ENCODE measurements around the gene NDUFS4. TPM values are rescaled to one million over a fixed set of nuclear protein-coding genes. Genes with fewer than 3 reads are reported as not detected.
A peak's percentile ranks its signal among the peaks of the same experiment; 100 is the strongest.

NDUFS4 gene
- total RNA-seq, 4 donors from 2014 or later, result 30.4 to 99.7 (median 80.8) TPM

DNA sequence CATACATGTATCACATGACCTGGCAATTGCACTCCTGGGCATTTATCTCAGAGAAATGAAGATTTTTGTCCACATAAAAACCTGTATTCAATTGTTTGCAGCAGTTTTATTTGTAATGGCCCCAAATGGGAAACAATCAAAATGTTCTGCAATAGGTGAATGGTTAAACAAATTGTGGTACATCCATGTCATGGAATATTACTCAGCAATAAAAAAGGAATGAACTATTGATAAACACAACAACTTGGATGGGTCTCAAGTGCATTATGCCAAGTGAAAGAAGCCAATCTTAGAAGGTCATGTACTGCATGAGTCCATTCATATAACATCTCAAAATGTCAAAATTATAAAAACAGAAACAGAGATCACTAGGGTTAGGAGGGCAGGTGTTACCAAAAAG lies 1.5 kb upstream of the NDUFS4 start:
- Histone ChIP-seq H3K4me1 (peaks cover 4 to 28% (median 9%) of the 10 kb centered on the region in 4 donors), H3K27ac (no peak overlapping the region), H3K9me3 (no peaks in the 10 kb centered on the region), H3K27me3 (peaks cover 20% of the 10 kb centered on the region), H3K36me3 (no peaks in the 10 kb centered on the region), H3K4me3 (no peak overlapping the region)
- TF ChIP-seq EP300 (IDR thresholded peaks at IDR 0.05; ENCODE audit: low read depth) (no peak), POLR2A (IDR thresholded peaks at IDR 0.05) (no peak), POLR2AphosphoS5 (IDR thresholded peaks at IDR 0.05) (no peak)
- TF ChIP-seq, protein P1, sequence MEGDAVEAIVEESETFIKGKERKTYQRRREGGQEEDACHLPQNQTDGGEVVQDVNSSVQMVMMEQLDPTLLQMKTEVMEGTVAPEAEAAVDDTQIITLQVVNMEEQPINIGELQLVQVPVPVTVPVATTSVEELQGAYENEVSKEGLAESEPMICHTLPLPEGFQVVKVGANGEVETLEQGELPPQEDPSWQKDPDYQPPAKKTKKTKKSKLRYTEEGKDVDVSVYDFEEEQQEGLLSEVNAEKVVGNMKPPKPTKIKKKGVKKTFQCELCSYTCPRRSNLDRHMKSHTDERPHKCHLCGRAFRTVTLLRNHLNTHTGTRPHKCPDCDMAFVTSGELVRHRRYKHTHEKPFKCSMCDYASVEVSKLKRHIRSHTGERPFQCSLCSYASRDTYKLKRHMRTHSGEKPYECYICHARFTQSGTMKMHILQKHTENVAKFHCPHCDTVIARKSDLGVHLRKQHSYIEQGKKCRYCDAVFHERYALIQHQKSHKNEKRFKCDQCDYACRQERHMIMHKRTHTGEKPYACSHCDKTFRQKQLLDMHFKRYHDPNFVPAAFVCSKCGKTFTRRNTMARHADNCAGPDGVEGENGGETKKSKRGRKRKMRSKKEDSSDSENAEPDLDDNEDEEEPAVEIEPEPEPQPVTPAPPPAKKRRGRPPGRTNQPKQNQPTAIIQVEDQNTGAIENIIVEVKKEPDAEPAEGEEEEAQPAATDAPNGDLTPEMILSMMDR (IDR thresholded peaks at IDR 0.05), result no peak
- DNase-seq, result no peak
- intact Hi-C loops (cut with DNase I; ENCODE audit: low total_unique reads) (no loop called here), in situ Hi-C loops (cut with MboI; ENCODE audit: low pct_ligation_motif_present in 1 of 4, low pct_unique_long_range_greater_than_20kb in 1 of 4, low sequenced_read_pairs in 3 of 4) (no loop called here)

DNA sequence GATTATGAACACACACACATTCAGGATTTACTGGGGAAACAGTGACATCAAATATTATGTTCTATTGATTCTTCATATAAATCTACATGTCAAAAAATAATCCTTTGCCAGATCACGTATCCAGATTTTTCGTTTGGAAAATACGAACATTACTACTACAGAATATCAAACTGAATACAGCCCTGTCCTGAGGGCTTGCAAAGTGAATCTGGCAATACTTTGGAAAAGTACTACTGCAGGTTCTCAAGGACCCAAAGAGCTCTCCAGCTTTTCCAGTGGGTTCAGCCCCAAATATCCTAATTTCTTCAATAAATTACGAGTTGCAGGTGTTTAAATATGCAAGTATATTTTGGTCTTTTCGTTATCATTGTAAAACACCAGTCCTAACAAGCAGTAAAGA lies 411 bp upstream of the NDUFS4 start:
- Histone ChIP-seq H3K9me3 (no peaks in the 10 kb centered on the region), H3K36me3 (no peaks in the 10 kb centered on the region), H3K4me1 (peaks cover 4 to 28% (median 9%) of the 10 kb centered on the region in 4 donors), H3K27ac (peak overlapping the region; percentile 83 to 93 (median 92)), H3K4me3 (peak overlapping the region; percentile 62 to 92 (median 87)), H3K27me3 (peaks cover 20% of the 10 kb centered on the region)
- TF ChIP-seq POLR2A (IDR thresholded peaks at IDR 0.05) (no peak), POLR2AphosphoS5 (IDR thresholded peaks at IDR 0.05) (no peak), EP300 (IDR thresholded peaks at IDR 0.05; ENCODE audit: low read depth) (no peak)
- TF ChIP-seq, protein P1 (IDR thresholded peaks at IDR 0.05), result no peak
- 11 to 18% methylated on average over 5 of the region's 5 CpGs for WGBS, 2 donors (ENCODE audit: low coverage in 1 of 2)
- intact Hi-C loops (cut with DNase I; ENCODE audit: low total_unique reads), result no loop called here
- DNase-seq, result no peak
- in situ Hi-C loops (cut with MboI; ENCODE audit: low pct_ligation_motif_present in 1 of 4, low pct_unique_long_range_greater_than_20kb in 1 of 4, low sequenced_read_pairs in 3 of 4), result no loop called here

DNA sequence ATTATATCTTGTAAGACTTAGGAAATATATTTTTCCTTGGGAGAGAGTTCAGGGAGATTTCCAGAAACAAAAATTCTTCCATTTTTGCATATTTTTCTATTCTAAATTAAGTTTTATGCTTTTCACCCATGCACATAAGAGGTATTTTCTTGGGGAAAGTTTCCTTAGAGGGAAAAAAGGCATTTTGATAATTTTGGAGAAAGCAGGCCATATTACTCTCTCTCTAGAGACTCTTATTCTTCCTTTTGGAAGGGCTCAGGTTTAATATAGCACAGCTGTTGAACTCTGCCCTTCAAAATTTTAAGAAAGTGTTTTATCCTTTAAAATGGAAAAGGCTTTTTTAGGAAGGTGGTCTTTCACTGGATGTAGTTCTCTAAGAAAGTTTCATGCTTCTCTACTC lies 8.0 kb downstream of the NDUFS4 start:
- TF ChIP-seq EP300 (IDR thresholded peaks at IDR 0.05; ENCODE audit: low read depth), result no peak
- TF ChIP-seq POLR2A (IDR thresholded peaks at IDR 0.05), result no peak
- TF ChIP-seq, protein P1 (IDR thresholded peaks at IDR 0.05), result no peak
- no peak for TF ChIP-seq POLR2AphosphoS5 (IDR thresholded peaks at IDR 0.05)
- intact Hi-C loops (cut with DNase I; ENCODE audit: low total_unique reads), result no loop called here

DNA sequence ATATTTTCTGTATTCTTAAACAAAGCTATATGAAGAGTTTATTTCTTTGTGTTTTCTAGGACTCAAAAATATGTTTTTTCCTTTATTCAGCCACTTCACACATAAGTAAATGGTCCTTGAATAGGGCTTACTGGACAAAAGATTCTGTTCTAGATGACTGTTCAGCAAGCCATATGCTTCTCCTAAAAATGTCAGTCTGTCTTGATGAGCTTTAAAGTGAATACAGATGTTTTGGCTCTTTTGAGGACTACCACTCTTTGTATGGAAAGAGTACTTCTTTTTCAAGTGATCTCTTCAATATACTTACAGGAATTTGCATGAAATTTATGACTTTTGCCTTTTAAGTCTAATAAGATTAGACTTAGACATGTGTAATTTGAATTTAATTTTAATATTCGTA lies 8.4 kb downstream of the NDUFS4 start:
- WGBS, 2 donors (ENCODE audit: low coverage in 1 of 2), result 36 to 54% methylated on average over 1 of the region's 1 CpG

More for the DNA sequence above, 8.0 kb downstream of the NDUFS4 start:
- in situ Hi-C loops (cut with MboI; ENCODE audit: low pct_ligation_motif_present in 1 of 4, low pct_unique_long_range_greater_than_20kb in 1 of 4, low sequenced_read_pairs in 3 of 4), result no loop called here
- Histone ChIP-seq H3K4me3 (no peak overlapping the region), H3K9me3 (no peaks in the 10 kb centered on the region), H3K27me3 (no peaks in the 10 kb centered on the region), H3K4me1 (peaks cover 3 to 46% (median 18%) of the 10 kb centered on the region in 4 donors), H3K27ac (no peak overlapping the region), H3K36me3 (no peaks in the 10 kb centered on the region)
- no peak for DNase-seq

More for the DNA sequence above, 8.4 kb downstream of the NDUFS4 start:
- Histone ChIP-seq H3K27ac (no peak overlapping the region), H3K36me3 (no peaks in the 10 kb centered on the region), H3K4me3 (no peak overlapping the region), H3K4me1 (peaks cover 3 to 44% (median 18%) of the 10 kb centered on the region in 4 donors), H3K9me3 (no peaks in the 10 kb centered on the region), H3K27me3 (no peaks in the 10 kb centered on the region)
- TF ChIP-seq, protein P1 (IDR thresholded peaks at IDR 0.05), result no peak
- TF ChIP-seq POLR2AphosphoS5 (IDR thresholded peaks at IDR 0.05) (no peak), EP300 (IDR thresholded peaks at IDR 0.05; ENCODE audit: low read depth) (no peak), POLR2A (IDR thresholded peaks at IDR 0.05) (no peak)
- DNase-seq, result no peak
- in situ Hi-C loops (cut with MboI; ENCODE audit: low pct_ligation_motif_present in 1 of 4, low pct_unique_long_range_greater_than_20kb in 1 of 4, low sequenced_read_pairs in 3 of 4) (no loop called here), intact Hi-C loops (cut with DNase I; ENCODE audit: low total_unique reads) (no loop called here)
